HepG2 (cell line): ENCODE data around the gene ARPC3. TPM values are rescaled to one million over a fixed set of nuclear protein-coding genes. Genes with fewer than 3 reads are reported as not detected.

Experiments used
- ATAD3A ChIP-seq: sonication (generic); formaldehyde crosslinking; IDR thresholded peaks from 2 replicates; pipeline ENCODE4 v1.4.0; 2020; ENCODE audit warnings: missing genetic modification reagents
- BCL6 ChIP-seq: IDR thresholded peaks from 2 replicates; pipeline ENCODE4 v1.6.1; 2016; ENCODE audit warnings: missing genetic modification reagents, missing compliant biosample characterization
- BRD4 ChIP-seq: sonication (generic); formaldehyde crosslinking; IDR thresholded peaks from 2 replicates; pipeline ENCODE4 v1.4.0; 2020; ENCODE audit warnings: missing genetic modification reagents
- CEBPG ChIP-seq: IDR thresholded peaks from 2 replicates; pipeline ENCODE4 v1.6.1; 2016
- GTF3A ChIP-seq: sonication (generic); formaldehyde crosslinking; conservative IDR thresholded peaks from 2 replicates; pipeline ENCODE4 v1.4.0; 2020; ENCODE audit warnings: mild to moderate bottlenecking, missing genetic modification reagents
- HNF4A ChIP-seq: sonication (generic); formaldehyde crosslinking; IDR thresholded peaks from 2 replicates; pipeline ENCODE4 v1.4.0; 2020; ENCODE audit warnings: missing genetic modification reagents
- KDM5B ChIP-seq: sonication (generic); formaldehyde crosslinking; IDR thresholded peaks from 2 replicates; pipeline ENCODE4 v1.4.0; 2020; ENCODE audit warnings: missing genetic modification reagents, mild to moderate bottlenecking, borderline replicate concordance
- KLF15 ChIP-seq: sonication (generic); formaldehyde crosslinking; IDR thresholded peaks from 2 replicates; pipeline ENCODE4 v1.8.1; 2023; ENCODE audit warnings: borderline replicate concordance, mild to moderate bottlenecking, inconsistent platforms, missing genetic modification reagents, mixed read lengths
- MBNL3 ChIP-seq: fragments of 250-450 bp; sonication (Bioruptor Pico); conservative IDR thresholded peaks from 2 replicates; pipeline ENCODE4 v1.8.0; 2022; ENCODE audit warnings: mild to moderate bottlenecking, inconsistent platforms
- NFYB ChIP-seq: sonication (generic); formaldehyde crosslinking; IDR thresholded peaks from 2 replicates; pipeline ENCODE4 v1.4.0; 2020; ENCODE audit warnings: missing genetic modification reagents
- NONO ChIP-seq, 2 experiments: fragments of 450-650 bp in 1 of 2; sonication (generic) in 1 of 2; formaldehyde crosslinking in 1 of 2; IDR thresholded peaks in 1 of 2; conservative IDR thresholded peaks in 1 of 2; 2 replicates each; pipeline versions ENCODE4 v1.6.1 to v1.8.0; 2017 to 2022; ENCODE audit warnings: mild to moderate bottlenecking in 1 of 2, missing genetic modification reagents in 1 of 2, moderate library complexity in 1 of 2
- PAF1 ChIP-seq: IDR thresholded peaks from 2 replicates; pipeline ENCODE4 v1.6.1; 2016; ENCODE audit warnings: missing genetic modification reagents, missing compliant biosample characterization
- SALL1 ChIP-seq: sonication (generic); formaldehyde crosslinking; IDR thresholded peaks from 2 replicates; pipeline ENCODE4 v1.8.0; 2022; ENCODE audit warnings: mild to moderate bottlenecking, missing genetic modification reagents
- SMARCC2 ChIP-seq: fragments of 450-650 bp; IDR thresholded peaks from 2 replicates; pipeline ENCODE4 v1.6.1; 2017; ENCODE audit warnings: antibody characterized with exemption, mild to moderate bottlenecking
- ZKSCAN1 ChIP-seq: fragments of 150-350 bp; IDR thresholded peaks from 2 replicates; pipeline ENCODE4 v1.6.1; 2014; ENCODE audit warnings: low read length
- ZNF460 ChIP-seq: sonication (generic); formaldehyde crosslinking; IDR thresholded peaks from 2 replicates; pipeline ENCODE4 v1.5.1; 2020; ENCODE audit warnings: missing genetic modification reagents, mild to moderate bottlenecking, borderline replicate concordance
- ZNF501 ChIP-seq: sonication (generic); formaldehyde crosslinking; IDR thresholded peaks from 2 replicates; pipeline ENCODE4 v1.5.1; 2020; ENCODE audit warnings: mild to moderate bottlenecking, moderate library complexity, missing genetic modification reagents
- ZNF678 ChIP-seq: sonication (generic); formaldehyde crosslinking; IDR thresholded peaks from 2 replicates; pipeline ENCODE4 v1.4.0; 2020; ENCODE audit warnings: mild to moderate bottlenecking, missing genetic modification reagents
- ZNF775 ChIP-seq: sonication (generic); formaldehyde crosslinking; IDR thresholded peaks from 2 replicates; pipeline ENCODE4 v1.4.0; 2020; ENCODE audit warnings: missing genetic modification reagents, mild to moderate bottlenecking, moderate library complexity, borderline replicate concordance
- ZNF878 ChIP-seq: sonication (generic); formaldehyde crosslinking; IDR thresholded peaks from 2 replicates; pipeline ENCODE4 v1.8.1; 2023; ENCODE audit warnings: mild to moderate bottlenecking, missing genetic modification reagents, moderate library complexity
- ZNF883 ChIP-seq: sonication (generic); formaldehyde crosslinking; IDR thresholded peaks from 2 replicates; pipeline ENCODE4 v1.5.1; 2020; ENCODE audit warnings: mild to moderate bottlenecking, missing genetic modification reagents; ENCODE audit errors: not compliant biosample characterization
- ZSCAN9 ChIP-seq: IDR thresholded peaks from 2 replicates; pipeline ENCODE4 v1.6.1; 2016; ENCODE audit warnings: borderline replicate concordance
- polyA plus RNA-seq, 8 experiments: library from polyadenylated mRNA; depleted of rRNA in 3 of 8; stranded (reverse) in 7 of 8; unstranded in 1 of 8; fragments of >200 nt; fragmentation: Illumina TruSeq in 4 of 8; extraction: Trizol in 4 of 8; gene quantifications; 2 replicates each; pipeline versions ENCODE4 v1.2.1 to v1.2.3, GENCODE V29; 2011 to 2016; ENCODE audit warnings: low read depth in 4 of 8, missing spikeins in 1 of 8, mixed read lengths in 1 of 8; ENCODE audit not compliant: insufficient read depth in 1 of 8
- total RNA-seq, 5 experiments: library from RNA; depleted of rRNA; stranded (reverse); fragments of >200 nt; fragmentation: Illumina TruSeq; extraction: Trizol; gene quantifications; 2 replicates each; pipeline ENCODE4 v1.2.3, GENCODE V29; 2016; ENCODE audit warnings: low read depth in 1 of 5
- TF ChIP-seq, protein P1 (sequence below): IDR thresholded peaks from 2 replicates; pipeline ENCODE4 v1.6.1; 2016; ENCODE audit warnings: missing biosample characterization, missing genetic modification reagents, low read depth
- TF ChIP-seq, protein P2 (sequence below): IDR thresholded peaks from 2 replicates; pipeline ENCODE4 v1.6.1; 2016
- TF ChIP-seq, protein P3 (sequence below): sonication (generic); formaldehyde crosslinking; IDR thresholded peaks from 2 replicates; pipeline ENCODE4 v1.4.0; 2020; ENCODE audit warnings: missing genetic modification reagents, borderline replicate concordance

The ARPC3 gene
- total and polyA plus RNA-seq, 2 of the 13 experiments (the other 11 are each of a cell fraction or from before 2014, with no cell fraction given), result 32.7 to 234 TPM

DNA sequence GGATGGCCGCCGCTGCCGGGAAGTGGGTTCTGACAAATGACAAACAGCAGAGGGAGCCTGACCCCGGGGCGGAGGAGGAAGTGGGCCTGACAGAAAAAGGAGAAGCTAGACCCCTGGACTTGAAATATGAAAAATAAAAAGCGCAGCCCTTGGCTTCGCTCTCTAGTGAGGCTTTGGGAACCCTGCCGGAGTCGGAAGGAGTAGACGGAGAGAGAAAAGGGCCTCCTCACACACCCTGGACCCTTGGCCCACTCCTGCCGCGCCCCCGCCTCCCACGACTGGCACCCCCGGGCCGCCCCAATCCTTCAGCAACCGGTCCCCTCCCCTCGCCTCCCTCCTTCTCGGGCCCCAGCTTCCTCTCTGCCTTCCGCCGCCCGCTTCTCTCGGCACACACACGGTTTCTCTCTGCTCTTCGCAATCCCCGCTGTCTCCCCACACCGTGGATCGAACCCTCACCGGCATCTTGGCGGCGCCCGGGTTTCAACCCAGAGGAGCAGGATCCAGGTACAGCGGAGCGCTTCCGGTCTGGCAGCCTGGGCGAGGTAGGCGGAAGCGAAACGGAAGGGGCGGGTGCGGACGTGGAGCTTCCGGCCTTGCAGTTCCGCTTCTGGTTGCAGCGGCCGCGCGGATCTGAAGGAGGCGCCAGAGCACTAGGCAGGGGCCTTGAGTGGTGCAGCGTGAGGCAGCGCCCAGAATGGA, at the start of gene ARPC3 (continued):
- TF ChIP-seq ZNF460 (CRISPR knock-in tag) (no peak), HNF4A (peak; percentile 14; the same call in 1 of the 2 replicates), KLF15 (no peak), ZNF883 (CRISPR knock-in tag) (peak; percentile 73), GTF3A (0 out of 2 replicates have a peak, but pooled peaks have one; percentile 49), MBNL3 (CRISPR knock-in tag) (no peak), BCL6 (peak; percentile 38; the same call in 1 of the 2 replicates), KDM5B (peak; percentile 87; the same call in 1 of the 2 replicates), ZSCAN9 (CRISPR knock-in tag) (peak; percentile 73; the same call in 1 of the 2 replicates), SMARCC2 (no peak), ZNF775 (no peak), ATAD3A (CRISPR knock-in tag) (no peak), ZNF878 (CRISPR knock-in tag) (no peak), NFYB (peak; percentile 36; the same call in 1 of the 2 replicates), ZNF678 (no peak), SALL1 (CRISPR knock-in tag) (peak; percentile 79), NONO (IDR thresholded peaks at IDR 0.05) (no peak), NONO (CRISPR knock-in tag; conservative IDR thresholded peaks at IDR 0.05) (peak; percentile 87; the same call in 1 of the 2 replicates), ZNF501 (CRISPR knock-in tag) (peak; percentile 92), PAF1 (no peak), BRD4 (CRISPR knock-in tag) (0 out of 2 replicates have a peak, but pooled peaks have one; percentile 78), CEBPG (CRISPR knock-in tag) (peak; percentile 67), ZKSCAN1 (no peak)
- TF ChIP-seq, protein P1, sequence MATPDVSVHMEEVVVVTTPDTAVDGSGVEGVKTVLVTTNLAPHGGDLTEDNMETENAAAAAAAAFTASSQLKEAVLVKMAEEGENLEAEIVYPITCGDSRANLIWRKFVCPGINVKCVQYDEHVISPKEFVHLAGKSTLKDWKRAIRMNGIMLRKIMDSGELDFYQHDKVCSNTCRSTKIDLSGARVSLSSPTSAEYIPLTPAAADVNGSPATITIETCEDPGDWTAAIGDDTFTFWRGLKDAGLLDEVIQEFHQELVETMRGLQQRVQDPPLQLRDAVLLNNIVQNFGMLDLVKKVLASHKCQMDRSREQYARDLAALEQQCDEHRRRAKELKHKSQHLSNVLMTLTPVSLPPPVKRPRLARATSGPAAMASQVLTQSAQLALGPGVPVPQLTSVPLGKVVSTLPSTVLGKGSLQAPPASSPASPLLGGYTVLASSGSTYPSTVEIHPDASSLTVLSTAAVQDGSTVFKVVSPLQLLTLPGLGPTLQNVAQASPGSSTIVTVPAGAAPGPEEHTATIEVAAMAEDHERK (CRISPR knock-in tag), result no peak
- TF ChIP-seq, protein P2, sequence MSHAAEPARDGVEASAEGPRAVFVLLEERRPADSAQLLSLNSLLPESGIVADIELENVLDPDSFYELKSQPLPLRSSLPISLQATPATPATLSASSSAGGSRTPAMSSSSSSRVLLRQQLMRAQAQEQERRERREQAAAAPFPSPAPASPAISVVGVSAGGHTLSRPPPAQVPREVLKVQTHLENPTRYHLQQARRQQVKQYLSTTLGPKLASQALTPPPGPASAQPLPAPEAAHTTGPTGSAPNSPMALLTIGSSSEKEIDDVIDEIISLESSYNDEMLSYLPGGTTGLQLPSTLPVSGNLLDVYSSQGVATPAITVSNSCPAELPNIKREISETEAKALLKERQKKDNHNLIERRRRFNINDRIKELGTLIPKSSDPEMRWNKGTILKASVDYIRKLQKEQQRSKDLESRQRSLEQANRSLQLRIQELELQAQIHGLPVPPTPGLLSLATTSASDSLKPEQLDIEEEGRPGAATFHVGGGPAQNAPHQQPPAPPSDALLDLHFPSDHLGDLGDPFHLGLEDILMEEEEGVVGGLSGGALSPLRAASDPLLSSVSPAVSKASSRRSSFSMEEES, result peak; percentile 17; the same call in 1 of the 2 replicates
- TF ChIP-seq, protein P3, sequence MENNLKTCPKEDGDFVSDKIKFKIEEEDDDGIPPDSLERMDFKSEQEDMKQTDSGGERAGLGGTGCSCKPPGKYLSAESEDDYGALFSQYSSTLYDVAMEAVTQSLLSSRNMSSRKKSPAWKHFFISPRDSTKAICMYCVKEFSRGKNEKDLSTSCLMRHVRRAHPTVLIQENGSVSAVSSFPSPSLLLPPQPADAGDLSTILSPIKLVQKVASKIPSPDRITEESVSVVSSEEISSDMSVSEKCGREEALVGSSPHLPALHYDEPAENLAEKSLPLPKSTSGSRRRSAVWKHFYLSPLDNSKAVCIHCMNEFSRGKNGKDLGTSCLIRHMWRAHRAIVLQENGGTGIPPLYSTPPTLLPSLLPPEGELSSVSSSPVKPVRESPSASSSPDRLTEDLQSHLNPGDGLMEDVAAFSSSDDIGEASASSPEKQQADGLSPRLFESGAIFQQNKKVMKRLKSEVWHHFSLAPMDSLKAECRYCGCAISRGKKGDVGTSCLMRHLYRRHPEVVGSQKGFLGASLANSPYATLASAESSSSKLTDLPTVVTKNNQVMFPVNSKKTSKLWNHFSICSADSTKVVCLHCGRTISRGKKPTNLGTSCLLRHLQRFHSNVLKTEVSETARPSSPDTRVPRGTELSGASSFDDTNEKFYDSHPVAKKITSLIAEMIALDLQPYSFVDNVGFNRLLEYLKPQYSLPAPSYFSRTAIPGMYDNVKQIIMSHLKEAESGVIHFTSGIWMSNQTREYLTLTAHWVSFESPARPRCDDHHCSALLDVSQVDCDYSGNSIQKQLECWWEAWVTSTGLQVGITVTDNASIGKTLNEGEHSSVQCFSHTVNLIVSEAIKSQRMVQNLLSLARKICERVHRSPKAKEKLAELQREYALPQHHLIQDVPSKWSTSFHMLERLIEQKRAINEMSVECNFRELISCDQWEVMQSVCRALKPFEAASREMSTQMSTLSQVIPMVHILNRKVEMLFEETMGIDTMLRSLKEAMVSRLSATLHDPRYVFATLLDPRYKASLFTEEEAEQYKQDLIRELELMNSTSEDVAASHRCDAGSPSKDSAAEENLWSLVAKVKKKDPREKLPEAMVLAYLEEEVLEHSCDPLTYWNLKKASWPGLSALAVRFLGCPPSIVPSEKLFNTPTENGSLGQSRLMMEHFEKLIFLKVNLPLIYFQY (CRISPR knock-in tag), result 0 out of 2 replicates have a peak, but pooled peaks have one; percentile 27
